Measurements from ENCODE around the gene ATP2B3.
A peak's percentile ranks its signal among the peaks of the same experiment; 100 is the strongest.

ATP2B3 gene

GRCh38 chrX:153576961-153577360 lies 59.5 kb downstream of the ATP2B3 start:
- DNase-seq = peak; percentile 72

- DNase-seq = no peak
Measured at GRCh38 chrX:153578200-153578835, 60.9 kb downstream of the ATP2B3 start.

GRCh38 chrX:153578889-153579288 lies 61.4 kb downstream of the ATP2B3 start:
- DNase-seq = no peak

GRCh38 chrX:153580700-153581386 lies 63.4 kb downstream of the ATP2B3 start:
- DNase-seq = peak; percentile 35

- DNase-seq = peak; percentile 94
Measured at GRCh38 chrX:153582896-153583295, 65.5 kb downstream of the ATP2B3 start.

- DNase-seq = no peak
Measured at GRCh38 chrX:153583433-153583832, 66.0 kb downstream of the ATP2B3 start.

- no peak for DNase-seq
Measured at GRCh38 chrX:153585827-153586226, 68.4 kb downstream of the ATP2B3 start.

- no peak for DNase-seq
Measured at GRCh38 chrX:153587342-153587741, 69.9 kb downstream of the ATP2B3 start.

GRCh38 chrX:153588021-153588781 lies 70.8 kb downstream of the ATP2B3 start:
- DNase-seq = no peak

GRCh38 chrX:153588782-153589446 lies 71.5 kb downstream of the ATP2B3 start:
- no peak for DNase-seq

GRCh38 chrX:153590961-153591956 lies 73.8 kb downstream of the ATP2B3 start:
- peak; percentile 26 for DNase-seq

- DNase-seq = no peak
Measured at GRCh38 chrX:153592091-153592833, 74.8 kb downstream of the ATP2B3 start.

GRCh38 chrX:153592966-153593688 lies 75.7 kb downstream of the ATP2B3 start:
- DNase-seq = peak; percentile 21

GRCh38 chrX:153593811-153594500 lies 76.5 kb downstream of the ATP2B3 start:
- no peak for DNase-seq

- no peak for DNase-seq
Measured at GRCh38 chrX:153595387-153595786, 77.9 kb downstream of the ATP2B3 start.

- no peak for DNase-seq
Measured at GRCh38 chrX:153595859-153596857, 78.7 kb downstream of the ATP2B3 start.

GRCh38 chrX:153596981-153597750 lies 79.7 kb downstream of the ATP2B3 start:
- DNase-seq = peak; percentile 87

Measured in NCI-H82 (cell line).